Measurements from ENCODE around the gene GPANK1. TPM values are rescaled to one million over a fixed set of nuclear protein-coding genes. Genes with fewer than 3 reads are reported as not detected.
A peak's percentile ranks its signal among the peaks of the same experiment; 100 is the strongest.

The GPANK1 gene
- total RNA-seq, 2 experiments from 2014 or later: 9.8 to 11.0 TPM

- ChIA-PET CTCF (interaction anchor here (1.3 to 1.6 kb wide), 2 partner anchors 13 to 68 kb away, joined by 3 to 4 read pairs; partner anchors contain the start of gene BAG6), POLR2A (interaction anchor here (0.7 to 7.9 kb wide), 4 partner anchors 13 to 305 kb away, joined by 3 to 250 read pairs (median 9); partner anchors contain the start of genes APOM, BAG6, DDX39B and DXO)
- H3K9me3 ChIP-seq (ENCODE audit: control insufficient read depth in 1 of 2, insufficient read depth in 1 of 2, low read length in 2 of 2): no peaks in the 10 kb centered on the region
- H3K27ac ChIP-seq (ENCODE audit: low read depth in 1 of 2, low read length in 2 of 2): peak overlapping the region; percentile 75 to 96
- Mint-ChIP-seq H3K4me3 (peak overlapping the region; percentile 95), H3K4me1 (ENCODE audit: low read depth) (peaks cover 44% of the 10 kb centered on the region), H3K27me3 (no peaks in the 10 kb centered on the region), H3K9me3 (no peaks in the 10 kb centered on the region), H3K36me3 (ENCODE audit: low read depth) (peaks cover 85% of the 10 kb centered on the region), H3K27ac (peak overlapping the region; percentile 97)
- intact Hi-C loops (cut with DNase I, micrococcal nuclease): loop anchor here in 1 of 2 experiments (1.0 to 10.0 kb wide), 4 partner anchors 37 to 1538 kb away; partner anchors contain the start of genes ABHD16A, FKBPL, GPSM3 and HSD17B8
- no peaks in the 10 kb centered on the region for H3K27me3 ChIP-seq (ENCODE audit: control insufficient read depth in 1 of 2, insufficient read depth in 2 of 2, low read length in 2 of 2)
- TF ChIP-seq, protein P1, sequence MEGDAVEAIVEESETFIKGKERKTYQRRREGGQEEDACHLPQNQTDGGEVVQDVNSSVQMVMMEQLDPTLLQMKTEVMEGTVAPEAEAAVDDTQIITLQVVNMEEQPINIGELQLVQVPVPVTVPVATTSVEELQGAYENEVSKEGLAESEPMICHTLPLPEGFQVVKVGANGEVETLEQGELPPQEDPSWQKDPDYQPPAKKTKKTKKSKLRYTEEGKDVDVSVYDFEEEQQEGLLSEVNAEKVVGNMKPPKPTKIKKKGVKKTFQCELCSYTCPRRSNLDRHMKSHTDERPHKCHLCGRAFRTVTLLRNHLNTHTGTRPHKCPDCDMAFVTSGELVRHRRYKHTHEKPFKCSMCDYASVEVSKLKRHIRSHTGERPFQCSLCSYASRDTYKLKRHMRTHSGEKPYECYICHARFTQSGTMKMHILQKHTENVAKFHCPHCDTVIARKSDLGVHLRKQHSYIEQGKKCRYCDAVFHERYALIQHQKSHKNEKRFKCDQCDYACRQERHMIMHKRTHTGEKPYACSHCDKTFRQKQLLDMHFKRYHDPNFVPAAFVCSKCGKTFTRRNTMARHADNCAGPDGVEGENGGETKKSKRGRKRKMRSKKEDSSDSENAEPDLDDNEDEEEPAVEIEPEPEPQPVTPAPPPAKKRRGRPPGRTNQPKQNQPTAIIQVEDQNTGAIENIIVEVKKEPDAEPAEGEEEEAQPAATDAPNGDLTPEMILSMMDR (IDR thresholded peaks at IDR 0.05): no peak
- DNase-seq (peak in 1 of 14 experiments; percentile 7), ATAC-seq (ENCODE audit: poor library complexity) (no peak)
- H3K4me3 ChIP-seq (ENCODE audit: low read length): peak overlapping the region; percentile 79
- H3K36me3 ChIP-seq (ENCODE audit: insufficient read depth, low read length): peaks cover 70% of the 10 kb centered on the region
- peaks cover 55% of the 10 kb centered on the region for H3K4me1 ChIP-seq (ENCODE audit: insufficient read depth, low read length)
These were observed 1.7 kb upstream of the GPANK1 start for GRCh38 chr6:31666337-31666965.

GRCh38 chr6:31665501-31666336 is 922 bp upstream of the GPANK1 start, which contains the start of gene CSNK2B:
TSS of gene CSNK2B (plus strand) at chr6:31666080. CDS start at chr6:31666832, 752 bp downstream.
- peaks cover 61% of the 10 kb centered on the region for H3K4me1 ChIP-seq (ENCODE audit: insufficient read depth, low read length)
- POLR2A ChIA-PET: interaction anchor here (1.0 to 7.9 kb wide), 19 partner anchors 12 to 1306 kb away, joined by 3 to 250 read pairs (median 5); partner anchors contain the start of genes ABHD16A, AIF1, APOM and BAG6
- H3K36me3 ChIP-seq (ENCODE audit: insufficient read depth, low read length): peaks cover 63% of the 10 kb centered on the region
- intact Hi-C loops (cut with DNase I, micrococcal nuclease): loop anchor here (1.0 to 10.0 kb wide), 8 partner anchors 13 to 1539 kb away; partner anchors contain the start of genes ABHD16A (in 2 of the 2), BAG6 (in 2 of the 2), PRRC2A (in 2 of the 2) and FKBPL (in 1 of the 2)
- no peaks in the 10 kb centered on the region for H3K9me3 ChIP-seq (ENCODE audit: control insufficient read depth in 1 of 2, insufficient read depth in 1 of 2, low read length in 2 of 2)
- H3K27me3 Mint-ChIP-seq: no peaks in the 10 kb centered on the region
- CTCF ChIA-PET: interaction anchor here (1.3 to 1.6 kb wide), 2 partner anchors 13 to 67 kb away, joined by 3 to 4 read pairs; partner anchors contain the start of gene BAG6
- peak within 1 kb of the TSS; percentile 93 to 96 for H3K27ac ChIP-seq (ENCODE audit: low read depth in 1 of 2, low read length in 2 of 2)
- H3K27me3 ChIP-seq (ENCODE audit: control insufficient read depth in 1 of 2, insufficient read depth in 2 of 2, low read length in 2 of 2): no peaks in the 10 kb centered on the region
- H3K4me3 Mint-ChIP-seq: peak within 1 kb of the TSS; percentile 95
- TF ChIP-seq, protein P1 (IDR thresholded peaks at IDR 0.05): no peak
- peaks cover 51% of the 10 kb centered on the region for H3K4me1 Mint-ChIP-seq (ENCODE audit: low read depth)
- no peaks in the 10 kb centered on the region for H3K9me3 Mint-ChIP-seq
- peak; percentile 85 for ATAC-seq (ENCODE audit: poor library complexity)
- H3K4me3 ChIP-seq (ENCODE audit: low read length): peak within 1 kb of the TSS; percentile 79
- peak within 1 kb of the TSS; percentile 97 for H3K27ac Mint-ChIP-seq
- peak; percentile 94 to 99 (median 97) for DNase-seq
- peaks cover 84% of the 10 kb centered on the region for H3K36me3 Mint-ChIP-seq (ENCODE audit: low read depth)

Measured in CD4-positive, alpha-beta T cell (primary cell).